Mucosa of descending colon (tissue), 3 donors: ENCODE measurements around the gene MERTK. TPM values are rescaled to one million over a fixed set of nuclear protein-coding genes. Genes with fewer than 3 reads are reported as not detected.
A peak's percentile ranks its signal among the peaks of the same experiment; 100 is the strongest.

ENCODE experiments used
- ATAC-seq: fragments of 200-7000 bp; cut with Tn5 transposase; one replicate; pipeline ENCODE4 v1.9.1; 2020; ENCODE audit warnings: mild to moderate bottlenecking, moderate library complexity
- DNase-seq, 3 donors: peaks; one replicate each; pipeline ENCODE4 v3.0.0-alpha.2; 2020
- H3K36me3 ChIP-seq: fragments of 200-600 bp; one replicate; pipeline ENCODE4 v1.8.0; 2021; ENCODE audit warnings: low read depth, mild to moderate bottlenecking
- H3K4me1 ChIP-seq: fragments of 200-600 bp; one replicate; pipeline ENCODE4 v1.8.0; 2021; ENCODE audit warnings: low read depth, mild to moderate bottlenecking
- H3K4me3 ChIP-seq: fragments of 200-600 bp; one replicate; pipeline ENCODE4 v1.8.0; 2021; ENCODE audit warnings: mild to moderate bottlenecking
- H3K9me3 ChIP-seq: fragments of 200-600 bp; one replicate; pipeline ENCODE4 v1.8.0; 2021; ENCODE audit warnings: mild to moderate bottlenecking
- CTCF ChIP-seq: fragments of 200-600 bp; IDR thresholded peaks from one replicate; pipeline ENCODE4 v1.8.0; 2022; ENCODE audit warnings: antibody characterized with exemption, mild to moderate bottlenecking
- intact Hi-C, 2 donors: fragments of 100-400 bp; cut with DNase I in 1 of 2; cut with micrococcal nuclease in 1 of 2; formaldehyde crosslinking; loops; one replicate each; pipeline versions ENCODE4 v1.11.0 to v1.11.1; 2022; cut with DNase I, micrococcal nuclease
- total RNA-seq, 3 donors: library from RNA; stranded (reverse); fragmentation: NEBNext Ultra II Directional in 2 of 3; extraction: Animal tissue kit (Norgen Biotek cat#: 25700) in 2 of 3; gene quantifications; one replicate each; pipeline versions ENCODE4 v1.2.1 to v1.2.4, GENCODE V29; 2021 to 2023
- donor health status: DM: no; HTN: no; CAD: no; lungs with moderate emphysema.
- donor health status: DM: no; HTN: no; CAD: no.
- donor health status: DM: no; HTN: yes; CAD: no.

MERTK gene
- total RNA-seq, 3 donors from 2014 or later, result 9.3 to 17.2 (median 13.7) TPM

GRCh38 chr2:111985514-111985913 is 87.1 kb downstream of the MERTK start:
- TF ChIP-seq CTCF, result no peak
- Histone ChIP-seq H3K9me3 (no peaks in the 10 kb centered on the region), H3K4me1 (peaks cover 20% of the 10 kb centered on the region), H3K4me3 (no peak overlapping the region), H3K36me3 (no peaks in the 10 kb centered on the region)
- ATAC-seq (no peak), DNase-seq (no peak)
- intact Hi-C loops, result no loop called here

GRCh38 chr2:111986116-111986900 is 87.9 kb downstream of the MERTK start:
- Histone ChIP-seq H3K9me3 (no peaks in the 10 kb centered on the region), H3K4me1 (peaks cover 20% of the 10 kb centered on the region), H3K4me3 (no peak overlapping the region), H3K36me3 (no peaks in the 10 kb centered on the region)
- no peak for TF ChIP-seq CTCF
- DNase-seq (no peak), ATAC-seq (peak; percentile 44)
- intact Hi-C loops, result no loop called here

GRCh38 chr2:111990375-111990774 is 92.0 kb downstream of the MERTK start:
- H3K4me1 ChIP-seq, result peaks cover 27% of the 10 kb centered on the region
- ATAC-seq (no peak), DNase-seq (no peak)
- H3K4me3 ChIP-seq, result no peak overlapping the region
- TF ChIP-seq CTCF, result no peak
- no peaks in the 10 kb centered on the region for H3K36me3 ChIP-seq
- H3K9me3 ChIP-seq, result no peaks in the 10 kb centered on the region
- intact Hi-C loops, result no loop called here

- ATAC-seq (no peak), DNase-seq (no peak)
- Histone ChIP-seq H3K4me1 (peaks cover 31% of the 10 kb centered on the region), H3K4me3 (no peak overlapping the region), H3K36me3 (no peaks in the 10 kb centered on the region), H3K9me3 (no peaks in the 10 kb centered on the region)
- intact Hi-C loops, result no loop called here
- TF ChIP-seq CTCF, result no peak
Measured at GRCh38 chr2:111990856-111991255, 92.4 kb downstream of the MERTK start.

- H3K4me3 ChIP-seq, result no peak overlapping the region
- intact Hi-C loops, result no loop called here
- no peak for DNase-seq
- no peaks in the 10 kb centered on the region for H3K36me3 ChIP-seq
- H3K9me3 ChIP-seq, result no peaks in the 10 kb centered on the region
- no peak for TF ChIP-seq CTCF
- H3K4me1 ChIP-seq, result peaks cover 21% of the 10 kb centered on the region
- ATAC-seq, result no peak
Measured at GRCh38 chr2:111994042-111994441, 95.6 kb downstream of the MERTK start.
